Stomach (tissue), 19 donors: Measurements from ENCODE around the gene OR14J1. TPM values are rescaled to one million over a fixed set of nuclear protein-coding genes. Genes with fewer than 3 reads are reported as not detected.

Source experiments
- DNase-seq, 2 donors: peaks; one replicate each; pipeline versions ENCODE4 v3.0.0 to v3.0.0-alpha.2; 2013 to 2019
- H3K27ac ChIP-seq, 5 donors: fragments of 200-600 bp in 4 of 5; sonication (generic) in 4 of 5; one replicate each; pipeline ENCODE4 v1.5.1; 2013 to 2019; ENCODE audit warnings: mild to moderate bottlenecking in 1 of 5, moderate library complexity in 1 of 5
- H3K27me3 ChIP-seq, 3 donors: fragments of 200-600 bp; sonication (generic); one replicate each; pipeline ENCODE4 v1.5.1; 2017 to 2019; ENCODE audit warnings: mixed run types in 1 of 3
- H3K36me3 ChIP-seq, 4 donors: fragments of 200-600 bp; sonication (generic); 1 replicate in 3 of 4; 2 replicates in 1 of 4; pipeline ENCODE4 v1.5.1; 2016 to 2019
- H3K4me1 ChIP-seq, 4 donors: fragments of 200-600 bp; sonication (generic); one replicate each; pipeline ENCODE4 v1.5.1; 2016 to 2019
- H3K4me3 ChIP-seq, 4 donors: fragments of 200-600 bp; sonication (generic) in 3 of 4; one replicate each; pipeline ENCODE4 v1.5.1; 2016 to 2019; ENCODE audit warnings: mild to moderate bottlenecking in 1 of 4
- H3K9me3 ChIP-seq, 4 donors: fragments of 200-600 bp; sonication (generic); one replicate each; pipeline ENCODE4 v1.5.1; 2016 to 2019
- EP300 ChIP-seq: sonication (generic); formaldehyde crosslinking; IDR thresholded peaks from one replicate; pipeline ENCODE4 v1.6.1; 2017; ENCODE audit warnings: antibody characterized with exemption
- POLR2A ChIP-seq, 4 donors: fragments of 450-650 bp; IDR thresholded peaks; one replicate each; pipeline ENCODE4 v1.6.1; 2016; ENCODE audit warnings: antibody characterized with exemption in 4 of 4, control low read depth in 2 of 4, mild to moderate bottlenecking in 1 of 4, moderate library complexity in 1 of 4
- POLR2AphosphoS5 ChIP-seq, 3 donors: sonication (generic); formaldehyde crosslinking; IDR thresholded peaks; one replicate each; pipeline ENCODE4 v1.6.1; 2016; ENCODE audit warnings: antibody characterized with exemption in 3 of 3
- whole genome bisulfite sequencing, 5 donors: extraction: QIAGEN DNeasy Blood & Tissue Kit in 3 of 5; methylation state at CpG; one replicate each; pipeline versions ENCODE4 v1.1.5 to v1.1.7; 2013 to 2018; 5-methylcytosine and 5-hydroxymethylcytosine counted together
- intact Hi-C: fragments of 100-400 bp; cut with DNase I; formaldehyde crosslinking; loops from one replicate; pipeline ENCODE4 v1.15.1; 2023; ENCODE audit warnings: low total_unique reads
- long read RNA-seq, 10 donors: transcript quantifications; one replicate each; lab custom pipeline, GENCODE V29; 2026
- polyA plus RNA-seq, 3 donors: library from polyadenylated mRNA; stranded (reverse); fragments of 200-250 nt; gene quantifications; one replicate each; pipeline ENCODE4 v1.2.3, GENCODE V29; 2013
- total RNA-seq, 5 donors: library from RNA; depleted of rRNA; stranded (reverse); fragments of >200 nt; gene quantifications; one replicate each; pipeline versions ENCODE4 v1.1.0 to v1.2.3, GENCODE V29; 2014 to 2016
- TF ChIP-seq, protein P1 (sequence below), 7 experiments: fragments of 450-650 bp in 4 of 7; fragments of 200-600 bp in 3 of 7; sonication (generic) in 3 of 7; IDR thresholded peaks; one replicate each; pipeline ENCODE4 v1.5.1; 2016 to 2019; ENCODE audit warnings: antibody characterized with exemption in 7 of 7, control low read depth in 2 of 7, mild to moderate bottlenecking in 1 of 7
- donor health status: healthy with polysubstance abuse.
- donor health status: Bipolar disorder and iron deficiency.
- donor health status: healthy.

Gene OR14J1
- total RNA-seq: under 1 TPM in 1 of 5 donors, not detected in 4; 0.18 TPM
- polyA plus RNA-seq: not detected
- long read RNA-seq, donor 1: 0 reads
- long read RNA-seq, donor 2: 0 reads
- long read RNA-seq, donor 3: 0 reads
- long read RNA-seq, donor 4: 0 reads
- long read RNA-seq, donor 5: 0 reads
- long read RNA-seq, donor 6: 0 reads
- long read RNA-seq, donor 7: 0 reads
- long read RNA-seq, donor 8: 0 reads
- long read RNA-seq, donor 9: 0 reads
- long read RNA-seq, donor 10: 0 reads

DNA sequence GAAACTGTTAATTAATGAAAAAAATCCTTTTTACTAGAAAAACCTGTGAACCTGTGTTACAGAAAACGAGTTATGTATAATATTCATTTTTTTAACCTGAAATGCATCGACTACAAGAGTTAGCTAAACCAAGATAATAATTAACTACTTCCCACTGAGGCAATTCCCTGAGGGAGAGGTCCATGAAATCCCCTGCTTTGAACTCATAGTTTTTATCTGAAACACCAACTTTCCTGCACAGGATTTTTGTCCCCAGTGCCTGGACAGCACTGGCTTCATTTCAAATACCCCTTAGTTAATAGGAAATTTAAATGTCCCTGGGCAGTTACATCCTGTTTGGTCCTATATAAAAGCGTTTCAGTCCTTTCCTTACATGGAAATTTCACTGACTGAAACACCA, at the start of gene OR14J1:
OR14J1 (plus strand) TSS at position 386 of the 400 bp plus-strand sequence. CDS start 4,989 bp downstream, outside the sequence.
- Histone ChIP-seq H3K4me1 (no peaks in the 10 kb centered on the region), H3K27ac (no peak within 1 kb of the TSS), H3K9me3 (no peaks in the 10 kb centered on the region), H3K27me3 (no peaks in the 10 kb centered on the region), H3K36me3 (no peaks in the 10 kb centered on the region), H3K4me3 (no peak within 1 kb of the TSS)
- no peak for TF ChIP-seq POLR2AphosphoS5 (IDR thresholded peaks at IDR 0.05)
- TF ChIP-seq EP300: no peak
- no peak for TF ChIP-seq POLR2A (IDR thresholded peaks at IDR 0.05)
- TF ChIP-seq, protein P1, sequence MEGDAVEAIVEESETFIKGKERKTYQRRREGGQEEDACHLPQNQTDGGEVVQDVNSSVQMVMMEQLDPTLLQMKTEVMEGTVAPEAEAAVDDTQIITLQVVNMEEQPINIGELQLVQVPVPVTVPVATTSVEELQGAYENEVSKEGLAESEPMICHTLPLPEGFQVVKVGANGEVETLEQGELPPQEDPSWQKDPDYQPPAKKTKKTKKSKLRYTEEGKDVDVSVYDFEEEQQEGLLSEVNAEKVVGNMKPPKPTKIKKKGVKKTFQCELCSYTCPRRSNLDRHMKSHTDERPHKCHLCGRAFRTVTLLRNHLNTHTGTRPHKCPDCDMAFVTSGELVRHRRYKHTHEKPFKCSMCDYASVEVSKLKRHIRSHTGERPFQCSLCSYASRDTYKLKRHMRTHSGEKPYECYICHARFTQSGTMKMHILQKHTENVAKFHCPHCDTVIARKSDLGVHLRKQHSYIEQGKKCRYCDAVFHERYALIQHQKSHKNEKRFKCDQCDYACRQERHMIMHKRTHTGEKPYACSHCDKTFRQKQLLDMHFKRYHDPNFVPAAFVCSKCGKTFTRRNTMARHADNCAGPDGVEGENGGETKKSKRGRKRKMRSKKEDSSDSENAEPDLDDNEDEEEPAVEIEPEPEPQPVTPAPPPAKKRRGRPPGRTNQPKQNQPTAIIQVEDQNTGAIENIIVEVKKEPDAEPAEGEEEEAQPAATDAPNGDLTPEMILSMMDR (IDR thresholded peaks at IDR 0.05): no peak
- no peak for DNase-seq
- intact Hi-C loops: no loop called here
- 45 to 58% (median 50%) methylated on average over 3 of the region's 3 CpGs for WGBS, 5 donors

GRCh38 chr6:29251736-29252135, 49.8 kb upstream of the OR14J1 start:
- Histone ChIP-seq H3K27ac (no peak overlapping the region), H3K4me3 (no peak overlapping the region), H3K9me3 (peaks cover 3 to 44% (median 22%) of the 10 kb centered on the region in 4 donors), H3K36me3 (no peaks in the 10 kb centered on the region), H3K4me1 (no peaks in the 10 kb centered on the region), H3K27me3 (no peaks in the 10 kb centered on the region)
- no peak for TF ChIP-seq POLR2A (IDR thresholded peaks at IDR 0.05)
- TF ChIP-seq, protein P1 (IDR thresholded peaks at IDR 0.05): no peak
- no peak for TF ChIP-seq POLR2AphosphoS5 (IDR thresholded peaks at IDR 0.05)
- TF ChIP-seq EP300: no peak
- no peak for DNase-seq
- WGBS, 5 donors: 83 to 90% (median 89%) methylated on average over 9 of the region's 9 CpGs
- intact Hi-C loops: no loop called here

DNA sequence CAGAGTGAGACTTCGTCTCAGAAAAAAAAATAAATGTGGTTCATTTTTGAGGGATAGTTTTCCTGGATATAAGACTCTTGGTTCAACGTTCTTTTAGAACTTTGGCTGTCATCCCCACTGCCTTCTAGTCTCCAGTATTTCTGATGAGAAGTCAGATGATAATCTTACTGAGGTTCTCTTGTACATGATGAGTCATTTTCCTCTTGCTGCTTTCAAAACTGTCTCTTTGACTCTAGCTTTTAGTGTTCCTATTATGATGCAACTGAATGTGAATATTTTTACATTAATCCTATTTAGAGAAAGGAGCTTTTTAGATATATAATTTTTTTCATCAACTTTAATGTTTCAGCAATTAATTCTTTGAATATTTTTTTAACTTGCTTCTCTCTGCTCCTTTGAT, 46.0 kb upstream of the OR14J1 start:
- no peak for DNase-seq
- Histone ChIP-seq H3K9me3 (peaks cover 3 to 41% (median 18%) of the 10 kb centered on the region in 4 donors), H3K4me3 (no peak overlapping the region), H3K27me3 (no peaks in the 10 kb centered on the region), H3K27ac (no peak overlapping the region), H3K36me3 (no peaks in the 10 kb centered on the region), H3K4me1 (no peaks in the 10 kb centered on the region)
- TF ChIP-seq POLR2A (IDR thresholded peaks at IDR 0.05) (no peak), POLR2AphosphoS5 (IDR thresholded peaks at IDR 0.05) (no peak)
- TF ChIP-seq, protein P1 (IDR thresholded peaks at IDR 0.05): no peak
- 82 to 98% (median 87%) methylated on average over 2 of the region's 2 CpGs for WGBS, 5 donors
- intact Hi-C loops: no loop called here

GRCh38 chr6:29259721-29260120, 41.8 kb upstream of the OR14J1 start:
- Histone ChIP-seq H3K9me3 (peaks cover 3 to 15% (median 9%) of the 10 kb centered on the region in 4 donors), H3K27me3 (no peaks in the 10 kb centered on the region), H3K36me3 (no peaks in the 10 kb centered on the region), H3K27ac (no peak overlapping the region), H3K4me1 (no peaks in the 10 kb centered on the region), H3K4me3 (no peak overlapping the region)
- intact Hi-C loops: no loop called here
- TF ChIP-seq POLR2AphosphoS5 (IDR thresholded peaks at IDR 0.05) (no peak), POLR2A (IDR thresholded peaks at IDR 0.05) (no peak), EP300 (no peak)
- TF ChIP-seq, protein P1 (IDR thresholded peaks at IDR 0.05): no peak
- DNase-seq: no peak
- 50 to 72% (median 56%) methylated on average over 2 of the region's 2 CpGs for WGBS, 5 donors
